Omental fat pad (tissue), 4 donors: Measurements from ENCODE around the gene PGA5. TPM values are rescaled to one million over a fixed set of nuclear protein-coding genes. Genes with fewer than 3 reads are reported as not detected.

ENCODE experiments used
- ATAC-seq: fragments of 150-250 bp; one replicate; pipeline ENCODE4 v1.9.1; 2016; ENCODE audit warnings: mild to moderate bottlenecking, moderate library complexity; ENCODE audit not compliant: low FRiP score
- DNase-seq: peaks from one replicate; pipeline ENCODE4 v3.0.0-alpha.2; 2019; ENCODE audit warnings: low spot score
- total RNA-seq, 4 donors: library from RNA; depleted of rRNA; stranded (reverse); fragments of >200 nt; gene quantifications; one replicate each; pipeline ENCODE4 v1.1.0, GENCODE V29; 2016
- TF ChIP-seq, protein P1 (sequence below), 3 donors: fragments of 450-650 bp; IDR thresholded peaks; one replicate each; pipeline ENCODE4 v1.5.1; 2016 to 2017; ENCODE audit warnings: antibody characterized with exemption in 3 of 3, mild to moderate bottlenecking in 3 of 3, moderate library complexity in 2 of 3

The PGA5 gene
- total RNA-seq, 4 donors from 2014 or later = 2.0 to 5.0 (median 4.3) TPM; not detected in 1

DNA sequence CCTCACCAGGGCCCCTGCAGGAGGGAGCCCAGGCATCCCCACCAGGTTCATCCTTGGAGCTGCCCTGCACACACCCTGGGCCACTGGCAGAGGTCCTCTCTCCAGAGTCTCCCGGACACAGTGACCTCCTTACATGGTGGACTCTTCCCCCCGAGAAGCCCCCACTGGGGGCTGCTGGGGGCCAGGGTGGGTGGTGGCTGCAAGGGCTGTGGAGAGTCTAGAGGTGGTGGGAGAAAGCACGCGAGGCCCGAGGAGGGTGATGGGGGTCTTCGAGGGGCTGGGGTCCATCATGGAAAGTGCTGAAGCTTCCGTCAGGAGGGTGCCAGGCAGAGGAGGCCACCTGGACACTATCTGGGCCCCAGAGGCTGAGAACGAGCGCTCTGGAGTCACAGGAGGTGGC lies 17.6 kb downstream of the PGA5 start:
- no peak for ATAC-seq
- TF ChIP-seq, protein P1, sequence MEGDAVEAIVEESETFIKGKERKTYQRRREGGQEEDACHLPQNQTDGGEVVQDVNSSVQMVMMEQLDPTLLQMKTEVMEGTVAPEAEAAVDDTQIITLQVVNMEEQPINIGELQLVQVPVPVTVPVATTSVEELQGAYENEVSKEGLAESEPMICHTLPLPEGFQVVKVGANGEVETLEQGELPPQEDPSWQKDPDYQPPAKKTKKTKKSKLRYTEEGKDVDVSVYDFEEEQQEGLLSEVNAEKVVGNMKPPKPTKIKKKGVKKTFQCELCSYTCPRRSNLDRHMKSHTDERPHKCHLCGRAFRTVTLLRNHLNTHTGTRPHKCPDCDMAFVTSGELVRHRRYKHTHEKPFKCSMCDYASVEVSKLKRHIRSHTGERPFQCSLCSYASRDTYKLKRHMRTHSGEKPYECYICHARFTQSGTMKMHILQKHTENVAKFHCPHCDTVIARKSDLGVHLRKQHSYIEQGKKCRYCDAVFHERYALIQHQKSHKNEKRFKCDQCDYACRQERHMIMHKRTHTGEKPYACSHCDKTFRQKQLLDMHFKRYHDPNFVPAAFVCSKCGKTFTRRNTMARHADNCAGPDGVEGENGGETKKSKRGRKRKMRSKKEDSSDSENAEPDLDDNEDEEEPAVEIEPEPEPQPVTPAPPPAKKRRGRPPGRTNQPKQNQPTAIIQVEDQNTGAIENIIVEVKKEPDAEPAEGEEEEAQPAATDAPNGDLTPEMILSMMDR (IDR thresholded peaks at IDR 0.05) = no peak

DNA sequence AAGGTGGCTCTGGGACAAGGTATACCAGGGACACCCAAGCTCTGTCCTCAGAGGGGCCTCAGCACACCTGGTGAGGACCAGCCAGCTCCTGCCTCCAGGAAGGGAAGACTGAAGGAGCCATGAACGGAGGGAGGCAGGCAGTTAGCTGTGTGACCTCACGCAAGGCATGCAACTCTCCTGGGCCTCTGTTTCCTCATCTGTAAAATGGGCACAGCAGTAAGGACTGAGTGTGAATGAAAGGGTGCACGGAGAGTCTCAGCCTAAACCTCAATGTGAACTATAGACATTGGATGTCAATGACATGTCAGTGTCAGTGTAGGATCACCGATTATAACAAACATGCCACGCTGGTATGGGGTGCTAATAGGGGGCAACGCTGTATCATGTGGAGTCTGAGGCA lies 18.4 kb downstream of the PGA5 start:
- ATAC-seq = no peak
- TF ChIP-seq, protein P1 (IDR thresholded peaks at IDR 0.05) = no peak
- DNase-seq = no peak

More for the DNA sequence above, 17.6 kb downstream of the PGA5 start:
- no peak for DNase-seq

DNA sequence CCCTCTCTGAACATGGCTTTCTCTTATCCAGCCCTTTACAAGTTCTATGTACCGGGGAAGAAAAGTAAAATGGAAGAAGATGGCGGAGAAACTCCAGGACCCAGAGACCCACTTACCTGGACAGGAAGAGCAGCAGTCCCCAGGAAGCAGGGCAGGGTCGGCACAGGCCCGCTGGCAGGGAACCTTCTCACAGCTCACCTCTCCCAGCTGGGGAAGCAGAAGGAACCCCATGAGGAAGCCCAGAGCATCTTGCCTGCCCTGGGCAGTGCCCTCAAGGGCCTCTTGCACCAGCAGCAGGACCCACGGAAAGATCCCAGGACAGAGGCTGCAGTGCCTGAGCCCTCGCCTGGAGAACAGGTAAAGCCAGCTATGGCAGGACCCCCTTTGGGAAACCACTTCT lies 23.4 kb downstream of the PGA5 start:
- DNase-seq = no peak
- TF ChIP-seq, protein P1 (IDR thresholded peaks at IDR 0.05) = no peak
- no peak for ATAC-seq

DNA sequence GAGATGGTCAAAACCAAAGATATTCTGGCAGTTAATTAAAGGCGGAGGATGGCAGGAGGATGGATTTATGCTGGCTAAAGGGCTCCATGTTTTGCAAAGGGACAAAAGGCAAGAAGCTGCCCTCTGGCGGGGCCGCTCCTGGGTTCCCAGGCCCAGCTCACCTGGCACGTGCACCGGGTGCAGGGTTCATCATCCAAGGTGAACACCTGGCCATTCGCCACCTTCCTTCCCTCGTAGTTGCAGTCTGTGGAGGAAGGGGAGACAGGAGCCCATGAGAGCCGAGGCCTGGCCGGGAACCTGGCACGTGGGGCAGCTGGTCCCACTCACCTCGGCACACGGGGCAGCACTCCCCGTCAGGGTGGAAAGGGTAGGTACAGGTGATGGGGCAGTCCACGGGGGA lies 23.8 kb downstream of the PGA5 start:
- DNase-seq (no peak), ATAC-seq (no peak)
- TF ChIP-seq, protein P1 (IDR thresholded peaks at IDR 0.05) = no peak

DNA sequence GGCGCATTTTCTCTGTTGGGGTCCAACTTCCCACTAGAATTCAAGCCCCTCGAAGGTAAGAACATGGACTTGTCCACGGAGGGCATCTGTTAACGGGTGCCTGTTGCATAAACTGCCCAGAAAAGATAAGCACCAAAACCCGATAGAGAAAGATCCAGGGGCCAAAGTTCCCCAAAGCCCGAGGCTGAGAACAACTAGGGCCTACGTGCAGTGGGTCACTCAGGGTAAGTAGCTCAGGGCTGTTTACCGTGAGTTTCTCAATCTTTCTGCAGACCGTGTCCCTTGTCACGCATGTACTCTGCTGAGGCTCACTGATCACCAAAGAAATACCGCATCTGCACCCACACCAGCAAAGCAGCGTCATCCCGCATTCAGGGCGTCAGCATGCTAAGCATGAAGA lies 24.4 kb downstream of the PGA5 start:
- ATAC-seq (no peak), DNase-seq (no peak)
- TF ChIP-seq, protein P1 (IDR thresholded peaks at IDR 0.05) = no peak

DNA sequence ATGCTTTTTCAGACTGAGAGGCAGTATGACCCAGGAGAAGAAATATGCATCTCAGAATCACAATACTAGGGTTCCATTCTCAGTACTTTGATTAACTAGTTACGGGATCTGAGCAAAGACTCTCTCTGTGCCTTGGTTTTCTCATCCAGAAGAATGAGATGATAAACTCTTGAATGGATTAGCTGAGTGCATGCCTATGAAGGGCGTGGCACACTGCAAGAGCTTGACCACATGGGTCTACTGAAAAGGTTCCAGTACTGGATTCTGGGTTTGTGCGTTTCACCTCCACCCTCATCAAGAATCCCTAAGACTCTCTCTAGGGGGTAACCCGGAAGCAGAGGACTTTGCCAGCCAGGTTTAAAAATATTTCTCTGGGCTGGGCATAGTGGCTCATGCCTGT lies 25.6 kb downstream of the PGA5 start:
- ATAC-seq = no peak

DNA sequence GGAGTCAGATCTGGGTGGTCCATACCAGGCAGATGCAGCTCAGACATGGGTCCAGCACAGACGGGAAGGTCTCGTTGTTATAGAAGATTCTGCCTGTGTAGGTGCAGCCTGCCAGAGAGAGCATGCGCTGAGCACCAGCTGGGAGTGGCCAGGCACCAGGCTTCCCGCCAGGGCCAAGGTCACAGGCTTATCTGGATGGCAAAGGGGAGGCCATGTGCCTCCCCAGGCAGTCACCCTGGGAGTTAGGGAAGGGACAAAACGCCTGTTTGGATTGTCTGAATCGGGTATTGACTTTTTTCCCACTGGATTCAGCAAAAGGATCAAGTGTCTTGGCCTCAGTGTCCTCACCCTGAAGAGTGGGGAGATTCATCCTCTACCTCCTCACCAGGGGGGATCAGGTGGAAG lies 26.5 kb downstream of the PGA5 start:
- no peak for DNase-seq
- TF ChIP-seq, protein P1 (IDR thresholded peaks at IDR 0.05) = no peak
- no peak for ATAC-seq

More for the DNA sequence above, 25.6 kb downstream of the PGA5 start:
- no peak for DNase-seq
- TF ChIP-seq, protein P1 (IDR thresholded peaks at IDR 0.05) = no peak
